IPS-20b (cell line): Measurements from ENCODE around the gene EFS.

Experiments
- H3K27ac ChIP-seq: one replicate; pipeline ENCODE4 v1.5.1; 2013; ENCODE audit warnings: low read length
- H3K27me3 ChIP-seq: 2 replicates; pipeline ENCODE4 v1.6.1; 2013; ENCODE audit warnings: mild to moderate bottlenecking, low read length, inconsistent platforms; ENCODE audit not compliant: insufficient read depth
- H3K36me3 ChIP-seq: 2 replicates; pipeline ENCODE4 v1.6.1; 2013; ENCODE audit warnings: low read depth, mild to moderate bottlenecking, inconsistent platforms, low read length, moderate library complexity; ENCODE audit not compliant: insufficient read depth
- H3K4me1 ChIP-seq: 2 replicates; pipeline ENCODE4 v1.6.1; 2013; ENCODE audit warnings: mild to moderate bottlenecking, control low read depth, inconsistent platforms, low read length, moderate library complexity; ENCODE audit not compliant: insufficient read depth
- H3K4me3 ChIP-seq: 2 replicates; pipeline ENCODE4 v1.5.1; 2013; ENCODE audit warnings: mild to moderate bottlenecking, low read length, inconsistent platforms
- H3K9ac ChIP-seq: 2 replicates; pipeline ENCODE4 v1.6.1; 2013; ENCODE audit warnings: low read depth, mild to moderate bottlenecking, inconsistent platforms, low read length, moderate library complexity
- H3K9me3 ChIP-seq: 2 replicates; pipeline ENCODE4 v1.6.1; 2013; ENCODE audit warnings: mild to moderate bottlenecking, low read depth, low read length, inconsistent platforms; ENCODE audit not compliant: insufficient read depth

EFS gene

DNA sequence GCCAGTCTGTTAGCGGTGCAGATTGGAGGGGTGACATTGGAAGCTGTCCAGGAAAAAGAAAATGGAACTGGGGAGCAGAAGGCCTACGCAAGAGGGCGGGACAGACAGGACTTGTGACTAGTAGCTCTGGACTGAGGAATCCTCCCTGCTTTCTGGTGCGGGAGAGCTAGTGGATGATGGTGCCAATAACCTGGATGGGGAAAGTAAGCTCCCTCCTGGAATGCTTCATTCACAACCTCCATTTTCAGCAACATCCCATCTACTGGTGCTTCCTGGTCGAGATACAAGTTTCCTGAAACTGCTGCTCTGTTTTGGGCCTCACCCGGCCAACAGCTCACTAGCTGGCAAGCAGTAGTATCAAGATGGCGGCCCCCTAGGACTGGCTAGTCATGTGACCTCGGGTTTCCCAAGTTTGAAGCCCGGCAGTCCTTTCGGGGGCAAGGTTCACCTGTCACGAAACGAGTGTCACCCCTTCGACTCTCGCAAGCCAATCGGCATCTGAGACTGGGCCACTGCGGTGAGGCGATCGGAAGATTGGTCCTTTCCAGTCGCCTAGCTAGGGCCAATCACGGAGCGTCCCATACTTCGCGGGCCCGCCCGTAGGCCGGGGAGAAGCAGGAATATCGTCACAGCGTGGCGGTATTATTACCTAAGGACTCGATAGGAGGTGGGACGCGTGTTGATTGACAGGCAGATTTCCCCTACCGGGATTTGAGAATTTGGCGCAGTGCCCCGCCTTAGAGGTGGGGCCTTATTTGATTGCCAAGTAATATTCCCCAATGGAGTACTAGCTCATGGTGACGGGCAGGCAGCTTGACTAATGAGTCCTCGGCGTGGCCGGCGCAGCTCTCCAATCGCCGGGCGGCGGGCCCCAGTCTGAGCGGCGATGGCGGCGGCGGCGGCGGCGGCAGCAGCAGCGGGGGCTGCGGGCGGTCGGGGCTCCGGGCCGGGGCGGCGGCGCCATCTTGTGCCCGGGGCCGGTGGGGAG lies 44.1 kb downstream of the EFS start, which contains the start of gene PABPN1:
PABPN1 (plus strand) TSS at position 874 of the 988 bp plus-strand sequence; CDS start at position 887, 13 bp downstream.
- Histone ChIP-seq H3K4me3 (peak within 1 kb of the TSS; percentile 97), H3K9ac (peak within 1 kb of the TSS; percentile 99), H3K4me1 (peaks cover 9% of the 10 kb centered on the region; the same call in 1 of the 2 replicates), H3K36me3 (peaks cover 40% of the 10 kb centered on the region), H3K27me3 (no peaks in the 10 kb centered on the region), H3K27ac (peak within 1 kb of the TSS; percentile 96), H3K9me3 (no peaks in the 10 kb centered on the region)

DNA sequence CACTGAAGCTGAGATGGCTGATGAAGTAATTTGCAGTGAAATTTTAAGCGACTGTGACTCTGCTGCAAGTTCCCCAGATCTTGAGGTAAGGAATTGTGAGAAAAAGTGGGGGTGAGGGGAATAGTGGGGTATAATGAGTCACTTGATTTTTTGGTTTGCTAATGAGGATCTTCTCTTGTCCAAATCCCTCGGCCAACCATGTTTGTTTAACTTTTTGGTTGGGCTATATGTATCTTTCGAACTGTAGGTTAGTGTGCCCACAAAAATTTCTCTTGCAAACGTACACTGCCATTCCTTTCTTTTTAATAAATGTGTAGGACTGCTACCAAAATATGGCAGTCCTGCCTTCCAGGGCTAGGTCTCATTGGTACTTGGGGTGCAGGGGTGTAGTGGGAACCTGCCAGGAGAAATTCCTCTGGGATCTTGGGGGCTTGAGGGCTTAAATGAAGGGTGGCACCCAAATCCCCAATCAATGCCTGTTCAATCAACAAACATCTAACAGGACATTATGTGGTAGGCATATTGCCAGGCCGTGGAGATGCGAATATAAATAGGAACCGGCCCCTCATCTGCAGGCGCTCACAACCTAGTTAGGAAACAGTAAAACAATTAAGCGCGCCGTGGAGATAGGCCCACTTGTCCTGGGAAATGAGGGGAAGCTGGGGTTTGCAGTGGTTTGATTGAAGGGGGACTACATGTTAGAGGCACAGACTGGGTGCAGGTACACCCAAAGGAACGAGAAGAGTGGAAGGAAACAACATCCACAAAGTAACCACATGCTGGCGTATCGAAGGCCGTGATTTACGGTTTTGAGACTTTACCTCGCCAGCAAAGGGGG lies 45.0 kb downstream of the EFS start:
- H3K27me3 ChIP-seq: no peaks in the 10 kb centered on the region
- H3K27ac ChIP-seq: peak overlapping the region; percentile 88
- peaks cover 9% of the 10 kb centered on the region; the same call in 1 of the 2 replicates for H3K4me1 ChIP-seq
- H3K36me3 ChIP-seq: peaks cover 32% of the 10 kb centered on the region
- peak overlapping the region; percentile 78 for H3K4me3 ChIP-seq
- H3K9me3 ChIP-seq: no peaks in the 10 kb centered on the region
- peak overlapping the region; percentile 86 for H3K9ac ChIP-seq

- H3K36me3 ChIP-seq: peaks cover 4% of the 10 kb centered on the region; the same call in 1 of the 2 replicates
- H3K4me3 ChIP-seq: no peak overlapping the region
- H3K9me3 ChIP-seq: no peaks in the 10 kb centered on the region
These were observed 48.7 kb downstream of the EFS start for GRCh38 chr14:23316300-23316699.

GRCh38 chr14:23310546-23310945 lies 54.4 kb downstream of the EFS start:
- no peak overlapping the region for H3K4me3 ChIP-seq
- H3K4me1 ChIP-seq: 0 out of 2 replicates have a peak, but pooled peaks cover 3% of the 10 kb centered on the region

More at GRCh38 chr14:23316300-23316699, 48.7 kb downstream of the EFS start:
- no peak overlapping the region for H3K27ac ChIP-seq
- H3K4me1 ChIP-seq: peaks cover 2% of the 10 kb centered on the region; the same call in 1 of the 2 replicates
- H3K27me3 ChIP-seq: no peaks in the 10 kb centered on the region
- H3K9ac ChIP-seq: no peak overlapping the region

DNA sequence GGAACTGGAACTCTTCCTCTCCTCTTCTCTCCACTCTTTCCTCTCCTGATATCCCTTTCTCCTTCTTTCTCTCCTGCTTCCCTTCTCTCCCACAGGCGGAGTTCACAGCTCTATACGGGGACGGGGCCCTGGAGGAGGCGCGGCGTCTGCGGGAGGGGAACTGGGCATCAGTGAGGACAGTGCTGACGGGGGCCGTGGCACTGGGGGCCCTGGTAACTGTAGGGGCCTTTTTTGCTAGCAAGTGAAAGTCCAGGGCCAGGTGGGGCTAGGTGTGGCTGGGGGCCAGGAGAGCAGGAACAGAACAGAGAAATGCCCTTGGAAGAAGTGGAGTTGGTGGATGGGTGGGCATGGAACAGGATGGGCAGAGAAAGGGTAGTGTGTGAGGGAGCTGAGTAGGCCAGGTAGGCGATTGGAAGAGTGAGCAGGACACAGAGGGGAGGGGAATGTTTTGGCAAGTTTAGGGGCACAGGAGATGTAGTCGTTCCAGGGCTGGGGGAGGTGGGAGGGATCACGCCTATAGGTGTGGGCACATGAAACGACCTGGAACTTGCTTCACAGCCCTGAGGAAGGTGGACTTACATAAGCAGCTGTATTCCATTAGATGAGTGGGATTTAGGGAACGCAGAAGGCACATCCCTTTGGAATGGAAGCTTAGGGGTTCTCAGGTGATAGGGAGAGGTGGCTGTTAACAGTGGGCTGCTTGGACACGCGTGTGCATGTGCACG lies 56.1 kb downstream of the EFS start:
- Histone ChIP-seq H3K9ac (no peak overlapping the region), H3K4me3 (no peak overlapping the region), H3K4me1 (0 out of 2 replicates have a peak, but pooled peaks cover 3% of the 10 kb centered on the region), H3K9me3 (no peaks in the 10 kb centered on the region), H3K27ac (no peak overlapping the region), H3K27me3 (peaks cover 5% of the 10 kb centered on the region), H3K36me3 (peaks cover 21% of the 10 kb centered on the region)

More at GRCh38 chr14:23310546-23310945, 54.4 kb downstream of the EFS start:
- no peak overlapping the region for H3K9ac ChIP-seq
- H3K36me3 ChIP-seq: peaks cover 21% of the 10 kb centered on the region
- no peaks in the 10 kb centered on the region for H3K9me3 ChIP-seq
- H3K27ac ChIP-seq: no peak overlapping the region
- no peaks in the 10 kb centered on the region for H3K27me3 ChIP-seq

DNA sequence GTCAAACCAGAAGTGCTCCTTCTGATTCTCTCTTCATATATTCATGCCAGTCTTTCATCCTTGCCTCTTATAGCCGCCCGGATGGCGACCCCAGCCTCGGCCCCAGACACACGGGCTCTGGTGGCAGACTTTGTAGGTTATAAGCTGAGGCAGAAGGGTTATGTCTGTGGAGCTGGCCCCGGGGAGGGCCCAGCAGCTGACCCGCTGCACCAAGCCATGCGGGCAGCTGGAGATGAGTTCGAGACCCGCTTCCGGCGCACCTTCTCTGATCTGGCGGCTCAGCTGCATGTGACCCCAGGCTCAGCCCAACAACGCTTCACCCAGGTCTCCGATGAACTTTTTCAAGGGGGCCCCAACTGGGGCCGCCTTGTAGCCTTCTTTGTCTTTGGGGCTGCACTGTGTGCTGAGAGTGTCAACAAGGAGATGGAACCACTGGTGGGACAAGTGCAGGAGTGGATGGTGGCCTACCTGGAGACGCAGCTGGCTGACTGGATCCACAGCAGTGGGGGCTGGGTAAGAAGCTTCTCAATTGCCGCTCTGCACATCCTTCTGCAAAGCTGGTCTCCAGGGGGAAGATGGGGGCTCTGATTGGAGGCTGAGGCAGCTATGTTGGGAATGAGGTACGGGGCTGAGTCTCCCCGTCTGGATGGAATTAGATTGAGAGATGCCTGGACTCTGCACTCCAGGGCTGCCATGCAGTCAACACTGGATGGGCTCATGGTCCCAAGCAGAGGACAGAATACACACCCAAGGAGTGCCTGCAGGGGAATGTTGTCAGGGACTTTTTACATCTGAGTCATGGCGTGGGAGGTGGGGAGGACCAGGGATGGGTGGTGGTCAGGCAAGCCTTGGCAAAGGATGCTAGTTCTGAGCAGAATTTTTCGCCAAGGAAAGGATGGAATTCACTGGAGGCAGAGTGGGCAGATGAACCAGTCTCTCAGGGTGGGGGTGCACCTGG lies 57.0 kb downstream of the EFS start:
- no peaks in the 10 kb centered on the region for H3K9me3 ChIP-seq
- H3K4me3 ChIP-seq: peak overlapping the region; percentile 95
- peaks cover 21% of the 10 kb centered on the region for H3K36me3 ChIP-seq
- peak overlapping the region; percentile 89; the same call in 1 of the 2 replicates for H3K9ac ChIP-seq
- 0 out of 2 replicates have a peak, but pooled peaks cover 3% of the 10 kb centered on the region for H3K4me1 ChIP-seq
- H3K27ac ChIP-seq: no peak overlapping the region
- H3K27me3 ChIP-seq: peaks cover 14% of the 10 kb centered on the region

DNA sequence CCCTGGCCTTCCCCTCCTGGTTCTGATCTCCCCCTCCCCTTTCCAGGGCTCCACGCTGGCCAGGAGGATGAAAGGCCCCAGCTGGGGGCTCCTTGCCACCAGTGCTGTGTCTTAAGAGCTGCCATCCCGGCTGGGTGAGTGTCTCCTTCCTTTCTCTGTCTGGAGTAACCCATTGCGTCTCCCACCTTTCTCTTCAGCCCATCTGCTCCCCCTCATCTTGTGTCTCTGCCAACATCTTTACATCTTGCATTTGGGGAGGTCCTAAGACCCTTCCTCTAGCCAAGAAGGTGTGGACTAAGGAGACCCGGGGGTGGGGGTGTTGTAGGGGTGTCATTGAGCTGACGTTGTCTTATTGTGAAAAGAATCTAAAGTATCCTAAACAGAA lies 57.8 kb downstream of the EFS start:
- H3K9me3 ChIP-seq: no peaks in the 10 kb centered on the region
- peaks cover 19% of the 10 kb centered on the region for H3K27me3 ChIP-seq
- H3K27ac ChIP-seq: peak overlapping the region; percentile 75
- H3K4me1 ChIP-seq: 0 out of 2 replicates have a peak, but pooled peaks cover 3% of the 10 kb centered on the region
- peak overlapping the region; percentile 89 for H3K9ac ChIP-seq
- H3K4me3 ChIP-seq: peak overlapping the region; percentile 95
- peaks cover 21% of the 10 kb centered on the region for H3K36me3 ChIP-seq

DNA sequence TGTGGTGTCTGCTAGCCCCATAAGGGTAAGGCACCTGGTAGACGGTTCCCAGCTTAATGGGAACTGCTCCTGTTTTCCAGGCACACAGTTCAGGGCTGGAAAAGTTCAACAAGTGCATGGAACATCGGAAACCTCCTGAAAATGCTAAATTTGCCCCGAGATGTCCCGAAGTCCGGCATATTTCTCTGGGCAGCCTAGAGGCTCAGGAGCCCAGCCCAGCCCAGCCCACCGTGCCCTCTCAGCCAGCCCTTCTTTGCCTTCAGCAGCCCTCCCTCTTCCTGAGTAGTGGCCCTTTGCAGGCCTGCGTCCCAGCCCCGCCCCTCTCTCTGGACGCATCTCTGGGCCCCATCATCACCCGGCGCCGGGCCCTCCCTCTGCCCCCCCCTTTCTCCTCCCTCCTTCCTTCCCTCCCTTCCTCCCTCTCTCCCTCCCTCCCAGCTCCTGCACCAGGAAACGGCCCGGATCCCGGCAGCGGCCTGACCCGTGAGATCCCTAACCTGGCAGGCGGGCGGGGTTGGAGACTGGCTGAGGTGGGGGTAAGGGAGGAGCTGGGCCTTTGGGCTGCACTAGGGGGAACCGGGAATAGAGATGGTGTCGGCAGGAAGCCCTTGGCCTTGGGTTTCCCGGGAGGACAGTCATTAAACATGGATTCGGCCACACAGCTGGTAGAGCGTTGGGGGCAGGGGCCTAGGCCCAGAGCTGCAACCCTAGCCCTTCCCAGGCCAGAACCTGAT lies 58.4 kb downstream of the EFS start, which contains the start of gene BCL2L2:
BCL2L2 (plus strand) TSS at position 422 of the 734 bp plus-strand sequence. CDS start 935 bp downstream, outside the sequence.
- Histone ChIP-seq H3K27me3 (peaks cover 19% of the 10 kb centered on the region), H3K27ac (peak within 1 kb of the TSS; percentile 75), H3K4me1 (0 out of 2 replicates have a peak, but pooled peaks cover 3% of the 10 kb centered on the region), H3K9ac (peak within 1 kb of the TSS; percentile 89), H3K9me3 (no peaks in the 10 kb centered on the region), H3K36me3 (peaks cover 17% of the 10 kb centered on the region), H3K4me3 (peak within 1 kb of the TSS; percentile 95)
